GM12873 (cell line): ENCODE data around the gene C22orf23.

Experiments
- TF ChIP-seq, protein P1 (sequence below): IDR thresholded peaks from 2 replicates; pipeline ENCODE4 v1.5.1; 2012; ENCODE audit warnings: low read depth, mild to moderate bottlenecking, moderate library complexity, low read length, control low read depth; ENCODE audit not compliant: insufficient read depth; ENCODE audit errors: missing control alignments

C22orf23 gene

DNA sequence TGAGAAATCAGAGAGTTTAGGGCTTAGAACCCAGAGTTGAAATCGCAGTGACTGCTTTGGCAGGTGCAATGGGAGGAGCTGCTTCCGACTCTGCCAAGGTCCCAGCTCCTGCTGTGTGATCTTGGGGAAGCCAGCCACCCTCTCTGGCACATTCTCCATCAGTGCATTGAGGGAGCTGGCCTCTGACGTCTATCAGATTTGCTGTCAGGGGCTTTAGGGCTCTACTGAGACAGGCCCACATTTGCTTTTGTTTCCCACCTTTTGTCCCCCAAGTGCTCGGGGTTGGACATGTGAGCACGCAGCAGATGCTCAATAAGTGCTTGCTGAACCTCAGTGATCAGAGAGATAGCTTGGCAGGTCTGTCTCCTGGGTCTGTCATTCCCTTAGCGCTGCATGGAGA is 41.6 kb upstream of the C22orf23 start:
- TF ChIP-seq, protein P1, sequence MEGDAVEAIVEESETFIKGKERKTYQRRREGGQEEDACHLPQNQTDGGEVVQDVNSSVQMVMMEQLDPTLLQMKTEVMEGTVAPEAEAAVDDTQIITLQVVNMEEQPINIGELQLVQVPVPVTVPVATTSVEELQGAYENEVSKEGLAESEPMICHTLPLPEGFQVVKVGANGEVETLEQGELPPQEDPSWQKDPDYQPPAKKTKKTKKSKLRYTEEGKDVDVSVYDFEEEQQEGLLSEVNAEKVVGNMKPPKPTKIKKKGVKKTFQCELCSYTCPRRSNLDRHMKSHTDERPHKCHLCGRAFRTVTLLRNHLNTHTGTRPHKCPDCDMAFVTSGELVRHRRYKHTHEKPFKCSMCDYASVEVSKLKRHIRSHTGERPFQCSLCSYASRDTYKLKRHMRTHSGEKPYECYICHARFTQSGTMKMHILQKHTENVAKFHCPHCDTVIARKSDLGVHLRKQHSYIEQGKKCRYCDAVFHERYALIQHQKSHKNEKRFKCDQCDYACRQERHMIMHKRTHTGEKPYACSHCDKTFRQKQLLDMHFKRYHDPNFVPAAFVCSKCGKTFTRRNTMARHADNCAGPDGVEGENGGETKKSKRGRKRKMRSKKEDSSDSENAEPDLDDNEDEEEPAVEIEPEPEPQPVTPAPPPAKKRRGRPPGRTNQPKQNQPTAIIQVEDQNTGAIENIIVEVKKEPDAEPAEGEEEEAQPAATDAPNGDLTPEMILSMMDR: no peak

DNA sequence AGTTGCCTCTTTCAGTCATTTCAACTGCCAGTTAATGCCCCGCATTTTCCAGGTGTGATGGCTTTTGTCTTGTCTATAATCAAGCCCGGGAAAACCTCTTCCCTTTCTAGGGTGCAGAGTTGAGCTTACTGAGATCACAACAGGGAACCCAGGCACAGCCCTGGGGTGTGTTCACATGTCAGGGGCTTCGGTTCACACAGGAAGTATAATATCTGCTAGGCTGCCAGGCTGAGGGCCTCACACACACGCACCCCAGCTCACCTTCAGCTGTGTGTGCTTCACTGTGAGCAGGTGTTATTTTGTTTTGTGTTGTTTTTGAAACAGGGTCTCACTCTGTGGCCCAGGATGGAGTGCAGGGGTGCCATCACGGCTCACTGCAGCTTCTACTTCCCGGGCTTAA is 40.6 kb upstream of the C22orf23 start:
- TF ChIP-seq, protein P1: no peak

- TF ChIP-seq, protein P1: no peak
These were observed 38.5 kb upstream of the C22orf23 start for GRCh38 chr22:37991731-37992442.

DNA sequence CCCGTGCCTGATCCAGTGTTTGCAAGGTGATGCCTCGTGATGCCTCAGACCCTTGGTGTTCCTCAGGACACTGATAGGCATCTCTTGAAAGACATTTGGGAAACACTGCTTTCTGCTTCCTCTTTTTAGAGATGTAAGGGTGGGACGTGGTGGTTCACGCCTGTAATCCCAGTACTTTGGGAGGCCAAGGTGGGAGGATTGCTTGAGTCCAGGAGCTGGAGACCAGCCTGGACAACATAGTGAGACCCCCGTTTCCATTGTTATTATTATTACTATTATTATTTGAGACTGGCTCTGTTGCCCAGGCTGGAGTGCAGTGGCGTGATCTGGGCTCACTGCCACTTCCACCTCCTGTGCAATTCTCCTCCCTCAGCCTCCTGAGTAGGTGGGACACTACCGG is 37.5 kb upstream of the C22orf23 start:
- TF ChIP-seq, protein P1: no peak

- TF ChIP-seq, protein P1: no peak
These were observed 36.9 kb upstream of the C22orf23 start for GRCh38 chr22:37990301-37990700.

- TF ChIP-seq, protein P1: no peak
These were observed 36.0 kb upstream of the C22orf23 start for GRCh38 chr22:37989146-37990045.

GRCh38 chr22:37986371-37986770 is 33.0 kb upstream of the C22orf23 start:
- TF ChIP-seq, protein P1: no peak
